ENCODE data around the gene GNPTAB.
A peak's percentile ranks its signal among the peaks of the same experiment; 100 is the strongest.
"Not testable (repeated sequence)": the region's sequence is repeated elsewhere in the genome, so short reads cannot be mapped to it uniquely, and the experiment has no call there.

GNPTAB gene

GRCh38 chr12:101813117-101813516 is 17.6 kb downstream of the GNPTAB start:
- DNase-seq, result no peak
- intact Hi-C loops (cut with DNase I), result no loop called here

- intact Hi-C loops (cut with DNase I); DNase-seq: not testable (repeated sequence)
These were observed 18.0 kb downstream of the GNPTAB start for GRCh38 chr12:101812716-101813115.

DNA sequence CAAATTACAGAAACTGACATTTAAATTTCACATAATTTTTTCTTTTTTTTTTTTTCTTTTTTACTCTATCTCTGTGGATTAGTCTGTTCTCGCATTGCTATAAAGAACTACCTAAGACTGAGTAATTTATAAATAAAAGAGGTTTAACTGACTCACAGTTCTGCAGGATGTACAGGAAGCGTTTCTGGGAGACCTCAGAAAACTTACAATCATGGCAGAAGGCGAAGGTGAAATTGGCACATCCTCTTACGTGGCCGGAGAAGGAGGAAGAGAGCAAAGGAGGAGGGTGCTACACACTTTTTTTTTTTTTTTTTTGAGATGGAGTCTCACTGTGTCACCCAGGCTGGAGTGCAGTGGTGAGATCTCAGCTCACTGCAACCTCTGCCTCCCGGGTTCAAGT is 19.4 kb downstream of the GNPTAB start:
- DNase-seq; intact Hi-C loops (cut with DNase I): not testable (repeated sequence)

DNA sequence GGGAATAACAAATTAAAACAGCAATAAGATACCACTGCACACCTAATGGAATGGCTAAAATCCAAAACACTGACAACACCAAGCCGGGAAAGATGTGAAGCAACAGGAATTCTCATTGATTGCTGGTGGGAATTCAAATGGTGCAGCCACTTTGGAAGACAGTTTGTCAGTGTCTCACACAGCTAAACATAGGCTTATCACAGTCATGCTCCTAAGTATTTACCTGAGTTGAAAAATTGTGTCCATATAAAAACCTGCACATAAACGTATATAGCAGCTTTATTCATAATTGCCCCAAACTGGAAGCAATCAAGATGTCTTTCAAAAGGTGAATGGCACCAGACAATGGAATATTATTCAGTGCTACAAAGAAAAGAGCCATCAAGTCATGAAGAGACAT is 21.6 kb downstream of the GNPTAB start:
- DNase-seq, result no peak
- intact Hi-C loops (cut with DNase I), result no loop called here

DNA sequence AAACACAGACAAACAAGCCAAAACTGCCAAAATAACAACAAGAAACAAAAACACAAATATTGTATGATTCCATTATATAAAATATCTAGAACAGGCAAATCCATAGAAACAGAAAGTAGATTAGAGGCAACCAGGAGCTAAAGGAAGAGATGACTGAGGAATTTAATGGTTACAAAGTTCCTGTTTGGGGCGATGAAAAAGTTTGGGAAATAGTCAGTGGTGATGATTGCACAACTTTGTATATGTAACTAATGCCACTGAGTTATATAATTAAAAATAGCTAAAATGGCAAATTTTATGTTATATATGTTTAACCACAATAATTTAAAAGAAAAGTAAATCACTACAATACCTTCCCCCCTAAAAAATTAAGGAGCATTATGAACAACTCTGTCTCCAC is 24.5 kb downstream of the GNPTAB start:
- intact Hi-C loops (cut with DNase I), result no loop called here
- no peak for DNase-seq

DNA sequence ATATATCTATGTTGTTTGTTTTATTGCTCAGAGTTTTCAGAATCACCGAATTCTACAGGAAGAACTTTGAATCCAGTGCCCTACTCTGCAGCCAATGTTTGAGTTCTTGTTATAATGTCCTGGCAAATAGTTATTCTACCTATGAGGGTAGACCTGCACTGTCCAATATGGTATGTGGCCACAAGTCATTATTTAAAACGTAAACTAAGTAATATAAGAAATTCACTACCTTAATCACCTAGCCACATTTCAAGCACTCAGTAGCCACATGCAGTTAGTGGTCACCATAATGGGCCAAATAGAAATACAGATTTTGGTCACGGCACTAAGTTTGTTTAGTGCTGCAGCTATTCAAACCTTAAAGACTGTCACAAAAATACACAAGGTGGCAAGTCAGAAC is 26.4 kb downstream of the GNPTAB start:
- intact Hi-C loops (cut with DNase I), result no loop called here
- no peak for DNase-seq

- intact Hi-C loops (cut with DNase I), result no loop called here
- no peak for DNase-seq
These were observed 26.8 kb downstream of the GNPTAB start for GRCh38 chr12:101803978-101804377.

- no peak for DNase-seq
- intact Hi-C loops (cut with DNase I), result no loop called here
These were observed 28.3 kb downstream of the GNPTAB start for GRCh38 chr12:101802486-101802885.

GRCh38 chr12:101799774-101800173 is 31.0 kb downstream of the GNPTAB start:
- no peak for DNase-seq
- intact Hi-C loops (cut with DNase I), result no loop called here

DNA sequence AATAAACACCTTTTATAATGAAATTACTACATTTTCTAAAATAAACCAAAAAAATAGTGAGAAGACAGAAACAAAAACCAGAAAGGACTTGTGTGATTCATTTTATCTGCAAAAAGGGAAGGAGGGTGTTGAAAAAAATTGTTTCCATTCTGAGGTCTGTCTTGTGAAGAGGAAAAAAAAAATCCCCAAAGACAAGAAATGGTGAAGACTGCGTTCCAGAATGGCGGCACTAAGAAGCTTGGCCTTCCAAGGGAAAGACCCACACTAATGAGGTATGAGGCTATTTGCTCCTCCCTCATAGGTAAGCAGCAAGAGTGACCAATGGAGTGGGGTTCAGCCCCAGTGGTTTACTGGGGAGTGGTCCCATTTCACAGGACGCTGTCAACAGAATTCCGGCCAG is 35.0 kb downstream of the GNPTAB start:
- DNase-seq, result no peak

DNA sequence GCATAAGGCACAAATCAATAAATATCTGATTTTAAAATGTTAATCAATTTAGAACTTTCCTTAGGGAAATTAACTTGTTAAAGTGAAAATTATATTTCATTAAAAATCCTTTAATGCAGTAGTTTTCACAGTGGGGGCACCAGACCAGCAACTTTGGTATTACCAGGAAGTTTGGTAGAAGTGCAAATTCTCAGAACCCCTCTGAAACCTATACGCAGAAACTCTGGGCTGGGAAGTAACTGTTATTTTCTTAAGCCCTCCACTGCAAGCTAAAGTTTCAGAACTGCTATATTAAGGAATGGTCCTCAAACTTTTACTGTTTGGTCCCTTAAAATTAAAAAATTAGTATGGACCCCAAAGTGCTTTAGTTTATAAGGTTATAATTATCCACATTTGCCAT is 35.7 kb downstream of the GNPTAB start:
- intact Hi-C loops (cut with DNase I), result no loop called here
- no peak for DNase-seq

More for the DNA sequence above, 35.0 kb downstream of the GNPTAB start:
- intact Hi-C loops (cut with DNase I), result no loop called here

GRCh38 chr12:101794574-101794973 is 36.2 kb downstream of the GNPTAB start:
- DNase-seq, result no peak
- intact Hi-C loops (cut with DNase I), result no loop called here

GRCh38 chr12:101793401-101793800 is 37.4 kb downstream of the GNPTAB start:
- intact Hi-C loops (cut with DNase I), result no loop called here
- DNase-seq, result no peak

GRCh38 chr12:101792046-101792931 is 38.5 kb downstream of the GNPTAB start:
- peak in 2 of 42 donors; percentile 12 to 36 for DNase-seq
- intact Hi-C loops (cut with DNase I), result no loop called here

DNA sequence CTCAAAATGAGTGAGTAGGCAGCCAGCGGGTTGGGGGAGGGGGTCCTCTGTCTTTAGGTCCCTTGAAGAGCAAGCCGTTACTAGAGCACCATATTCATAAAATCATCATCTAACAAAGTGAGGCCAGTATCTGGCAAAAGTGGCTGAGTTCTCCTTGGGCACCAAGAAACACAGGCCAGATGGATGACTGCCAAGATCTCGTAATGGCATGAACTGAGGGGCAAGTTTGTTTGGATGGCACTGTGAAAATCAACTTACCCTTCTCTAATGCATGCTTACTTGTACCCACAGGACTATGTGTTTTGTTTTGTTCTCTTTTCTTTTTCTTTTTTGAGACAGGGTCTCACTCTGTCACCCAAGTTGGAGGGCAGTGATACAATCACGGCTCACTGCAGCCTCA is 41.6 kb downstream of the GNPTAB start:
- intact Hi-C loops (cut with DNase I), result no loop called here
- DNase-seq, result no peak

GRCh38 chr12:101785671-101786070 is 45.1 kb downstream of the GNPTAB start:
- no peak for DNase-seq
- intact Hi-C loops (cut with DNase I), result no loop called here

GRCh38 chr12:101784376-101784775 is 46.4 kb downstream of the GNPTAB start:
- intact Hi-C loops (cut with DNase I), result no loop called here
- no peak for DNase-seq

DNA sequence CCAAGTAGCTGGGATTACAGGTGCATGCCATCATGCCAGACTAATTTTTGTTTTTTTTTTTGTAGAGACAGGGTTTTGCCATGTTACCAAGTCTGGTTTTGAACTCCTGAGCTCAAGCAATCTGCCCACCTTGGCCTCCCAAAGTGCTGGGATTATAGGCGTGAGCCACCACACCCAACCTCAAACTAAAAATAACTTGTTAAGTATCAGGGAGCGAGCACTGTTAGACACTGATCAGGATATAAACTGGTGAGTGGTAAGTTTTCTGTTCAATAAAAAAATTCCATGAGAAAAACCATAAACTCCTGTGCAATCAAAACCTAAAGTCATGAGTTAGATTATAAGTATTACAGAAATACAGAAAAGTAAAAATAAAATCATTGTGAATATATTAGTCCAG is 46.9 kb downstream of the GNPTAB start:
- DNase-seq, result no peak
- intact Hi-C loops (cut with DNase I), result no loop called here

DNA sequence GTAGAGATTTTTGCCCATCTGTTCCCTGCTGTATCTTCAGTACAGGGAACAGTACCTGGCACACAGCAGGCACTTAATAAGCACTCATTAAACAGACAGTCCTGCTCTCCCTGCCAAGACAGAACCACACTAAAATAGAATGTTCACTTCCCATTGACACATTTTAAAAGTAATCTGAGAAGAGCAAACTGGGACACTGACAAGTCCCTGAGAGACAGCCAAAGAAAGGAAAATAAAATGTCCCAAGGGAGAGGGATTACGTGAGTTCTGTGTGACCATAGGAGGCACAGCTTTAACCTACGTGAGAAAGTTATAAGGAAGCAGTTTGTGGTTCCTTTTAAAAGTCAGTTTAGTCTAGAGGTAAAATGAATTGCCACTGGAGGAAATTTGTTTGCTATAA is 47.6 kb downstream of the GNPTAB start:
- DNase-seq, result no peak
- intact Hi-C loops (cut with DNase I), result no loop called here

GRCh38 chr12:101782273-101782731 is 48.5 kb downstream of the GNPTAB start:
- DNase-seq, result no peak
- intact Hi-C loops (cut with DNase I), result no loop called here

DNA sequence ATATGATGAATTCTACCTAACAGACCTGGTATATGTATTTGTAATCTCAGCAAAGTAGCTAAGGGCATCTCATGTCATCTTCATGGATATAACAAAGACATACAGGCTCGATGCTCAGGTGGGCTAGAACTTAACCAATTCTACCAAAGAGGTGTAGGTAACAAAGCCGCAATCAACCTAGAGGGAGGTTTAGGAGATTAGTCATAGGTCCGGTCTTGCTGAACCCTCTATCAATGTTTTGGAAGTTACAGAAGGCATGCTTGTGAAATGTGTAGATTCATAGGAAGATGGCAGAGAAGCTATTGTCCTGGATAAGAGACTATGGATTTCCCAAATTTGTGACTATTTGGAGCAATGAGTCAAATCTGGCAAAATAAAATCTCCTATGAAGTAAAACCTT is 48.9 kb downstream of the GNPTAB start:
- DNase-seq, result no peak
- intact Hi-C loops (cut with DNase I), result no loop called here
